ENCODE results near the gene CEP295NL.
"Not testable (repeated sequence)": the region's sequence is repeated elsewhere in the genome, so short reads cannot be mapped to it uniquely, and the experiment has no call there.

CEP295NL gene, protein sequence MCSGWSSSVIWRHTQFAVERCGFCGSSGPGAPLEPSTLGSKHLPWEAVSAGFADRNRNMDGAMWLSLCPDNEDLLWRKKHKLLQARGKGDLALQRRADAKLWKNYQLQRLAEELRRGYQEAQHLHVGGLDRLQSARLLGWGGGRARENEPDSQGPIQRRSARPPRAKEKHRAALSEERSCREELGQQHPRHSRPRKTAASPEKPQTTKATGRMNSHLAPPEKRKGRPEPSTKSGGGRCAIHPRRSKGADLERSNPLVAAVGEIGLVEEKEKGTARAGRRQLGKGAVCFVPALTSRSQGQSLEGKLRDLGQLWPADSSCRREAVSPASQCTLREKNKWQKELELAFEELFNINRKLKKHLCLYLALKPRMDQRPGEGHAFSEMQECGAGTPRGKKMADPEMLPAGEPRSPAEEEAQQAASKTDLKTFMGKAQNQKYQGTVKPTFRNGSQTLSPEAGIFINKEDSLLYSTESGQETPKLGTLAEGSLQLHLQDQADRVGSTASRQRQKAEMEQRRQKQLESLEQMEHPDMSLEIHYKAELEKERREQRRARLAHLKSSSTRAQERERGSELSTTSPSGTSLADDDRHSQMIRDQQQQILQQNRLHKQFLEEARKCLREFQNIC

DNA sequence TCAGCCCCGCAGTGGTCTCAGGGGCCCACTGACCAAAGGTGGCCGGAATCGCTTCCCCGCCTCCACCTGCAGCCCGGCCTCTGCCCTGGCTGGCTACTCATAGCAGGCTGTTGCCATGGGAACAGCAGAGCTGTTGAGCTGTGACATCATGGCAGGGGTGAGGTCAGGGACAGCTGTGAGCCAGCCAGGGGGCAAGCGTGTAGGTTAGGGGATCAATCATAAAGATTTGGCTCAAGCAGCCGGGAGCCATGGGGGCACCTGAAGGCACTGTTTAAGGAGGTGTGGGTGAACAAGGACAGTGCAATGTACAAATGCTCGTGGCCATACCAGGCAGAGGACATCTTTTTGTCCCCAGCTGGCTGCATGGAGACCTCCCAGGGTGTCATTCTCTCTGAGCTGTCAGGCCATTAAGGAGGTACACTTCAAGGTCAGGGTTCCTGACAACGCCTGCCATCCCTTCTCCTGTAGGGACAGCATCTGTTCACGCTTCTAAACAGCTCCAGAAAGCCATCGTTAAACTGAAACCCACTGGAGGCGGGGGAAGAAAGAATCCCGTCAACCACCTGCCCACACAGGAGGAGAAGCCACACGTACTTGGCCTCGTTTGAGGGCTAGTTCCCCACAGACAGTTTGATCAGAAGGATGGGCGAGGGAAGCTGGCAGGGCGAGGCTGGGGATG, at the start of gene CEP295NL:
Gene CEP295NL (minus strand): TSS at position 101 of the 679 bp plus-strand sequence. CDS start 1,373 bp downstream, outside the sequence.
- DNase-seq, result no peak

DNA sequence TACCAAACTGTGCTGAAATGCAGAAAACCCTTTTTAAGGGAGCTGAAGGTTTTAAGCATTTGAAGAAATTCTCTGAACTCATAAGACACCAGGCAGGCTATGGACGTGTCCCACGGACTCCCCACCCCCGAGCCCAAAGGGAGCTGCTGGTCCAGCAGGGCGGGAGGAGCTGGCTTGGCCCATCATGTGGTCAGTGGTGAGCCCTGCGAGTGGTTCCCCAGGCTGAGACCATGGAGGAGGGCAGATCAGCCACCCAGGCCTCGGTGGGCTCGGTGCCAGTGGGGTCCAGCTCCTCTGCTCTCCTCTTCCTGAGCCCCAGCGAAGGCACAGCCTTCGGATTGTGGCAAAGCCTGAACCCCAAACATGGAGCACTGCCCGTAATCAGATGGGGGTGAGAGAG, 49.7 kb upstream of the CEP295NL start:
- no peak for DNase-seq

GRCh38 chr17:78951967-78952551, 49.1 kb upstream of the CEP295NL start:
- no peak for DNase-seq

DNA sequence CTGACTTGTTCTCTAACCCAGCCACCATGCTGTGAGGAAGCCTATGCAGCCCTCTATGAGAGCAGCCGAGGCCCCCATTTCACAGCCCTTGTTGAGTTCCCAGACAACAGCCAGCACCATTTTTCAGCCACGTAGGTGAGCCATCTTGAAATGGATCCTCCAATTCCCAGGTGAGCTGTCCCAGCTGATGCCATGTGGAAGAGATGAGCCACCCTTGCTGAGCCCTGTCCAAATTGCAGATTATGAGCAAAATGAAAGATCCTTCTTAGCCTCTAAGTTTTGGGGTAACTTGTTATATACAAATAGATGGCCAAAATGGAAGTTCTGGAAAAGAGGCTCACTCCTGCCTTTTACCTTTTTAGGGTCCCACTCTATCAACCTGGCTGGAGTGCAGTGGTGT, 47.9 kb upstream of the CEP295NL start:
- no peak for DNase-seq

GRCh38 chr17:78947235-78948149, 44.5 kb upstream of the CEP295NL start:
- DNase-seq, result no peak

- DNase-seq, result no peak
Measured at GRCh38 chr17:78946631-78947030, 43.6 kb upstream of the CEP295NL start.

- no peak for DNase-seq
Measured at GRCh38 chr17:78946131-78946530, 43.1 kb upstream of the CEP295NL start.

GRCh38 chr17:78945455-78945854, 42.5 kb upstream of the CEP295NL start:
- DNase-seq, result not testable (repeated sequence)

DNA sequence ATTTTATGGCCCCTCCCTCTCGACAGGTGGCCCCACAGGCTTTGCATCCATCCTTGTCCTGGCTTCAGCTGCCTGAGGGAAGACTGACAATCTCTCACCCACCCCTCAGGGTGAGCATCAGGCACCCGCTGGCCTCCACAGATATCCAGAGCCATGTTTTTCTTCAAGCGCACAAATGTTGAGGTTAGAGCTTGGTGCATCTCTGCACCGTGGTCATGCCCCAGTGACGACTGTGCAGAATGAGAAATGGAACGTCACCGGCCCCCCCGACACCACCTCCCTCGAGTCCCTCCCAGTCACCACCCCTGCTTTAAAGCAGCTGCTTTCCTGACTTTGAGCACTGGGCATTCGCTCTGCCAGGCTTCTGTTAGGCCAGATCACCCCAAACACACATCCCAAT, 42.0 kb upstream of the CEP295NL start:
- no peak for DNase-seq

GRCh38 chr17:78944026-78944425, 41.0 kb upstream of the CEP295NL start:
- no peak for DNase-seq

- peak; percentile 70 for DNase-seq
Measured at GRCh38 chr17:78940708-78941107, 37.7 kb upstream of the CEP295NL start.

GRCh38 chr17:78940258-78940657, 37.3 kb upstream of the CEP295NL start:
- no peak for DNase-seq

GRCh38 chr17:78939615-78940014, 36.6 kb upstream of the CEP295NL start:
- DNase-seq, result no peak

- DNase-seq, result no peak
Measured at GRCh38 chr17:78937561-78937960, 34.6 kb upstream of the CEP295NL start.

GRCh38 chr17:78935419-78936323, 32.7 kb upstream of the CEP295NL start:
- peak; percentile 98 for DNase-seq

DNA sequence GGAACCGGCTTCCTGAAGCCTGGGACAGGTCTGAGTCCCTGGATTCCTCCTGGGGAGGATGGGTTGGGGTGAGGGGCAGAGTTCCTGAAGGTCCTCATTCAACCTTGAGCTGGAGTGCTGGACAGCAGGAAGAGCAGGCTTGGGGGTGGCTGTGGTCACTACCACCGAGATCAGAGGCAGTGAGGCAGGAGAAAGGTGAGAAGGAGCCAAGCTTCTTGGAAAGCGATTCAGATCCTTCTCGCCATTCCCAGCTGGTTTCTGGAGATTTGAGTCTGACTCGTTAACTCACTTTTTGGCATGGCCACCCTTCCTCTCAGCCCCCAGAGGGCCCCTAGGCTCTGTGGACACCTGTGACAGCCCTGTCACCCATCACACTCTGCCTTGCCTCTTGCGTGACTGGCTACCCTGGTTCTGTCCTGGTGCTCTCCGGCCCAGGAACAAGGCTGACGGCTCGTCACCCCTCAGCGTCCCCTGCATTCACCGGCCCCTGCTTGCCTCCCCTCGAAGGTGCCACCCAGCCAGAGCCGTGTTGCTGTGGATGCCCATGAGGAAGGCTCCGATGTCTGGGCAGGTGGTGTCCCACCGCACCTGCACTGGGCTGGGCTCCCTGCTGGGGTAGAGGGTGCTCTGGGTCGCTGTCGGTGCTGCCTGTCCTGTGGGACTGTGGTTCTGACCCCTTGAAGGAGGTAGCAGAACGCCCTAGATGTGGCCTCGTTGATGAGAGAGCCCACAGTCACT, 31.8 kb upstream of the CEP295NL start:
- DNase-seq, result peak; percentile 33

GRCh38 chr17:78933959-78934568, 31.1 kb upstream of the CEP295NL start:
- peak; percentile 99 for DNase-seq

- peak; percentile 93 for DNase-seq
Measured at GRCh38 chr17:78933025-78933958, 30.3 kb upstream of the CEP295NL start.

All from fibroblast of skin of right quadriceps (primary cell).